Activated CD8-positive, alpha-beta T cell treated with anti-CD3 and anti-CD28 coated beads, Interleukin-2, amount 10 ng/mL, durations not matched to agents 7 days and 5 days (primary cell): ENCODE results near the gene LSM4. TPM values are rescaled to one million over a fixed set of nuclear protein-coding genes. Genes with fewer than 3 reads are reported as not detected.
A peak's percentile ranks its signal among the peaks of the same experiment; 100 is the strongest.

Source experiments
- ATAC-seq: fragments of 150-1000 bp; cut with Tn5 transposase; one replicate; pipeline ENCODE4 v1.10.0; 2021; ENCODE audit warnings: moderate library complexity
- CTCF ChIA-PET: fragments of 350-600 bp; sonication (Branson Sonifier 250); formaldehyde crosslinking; loops from one replicate; lab custom pipeline; 2021; ENCODE audit warnings: antibody characterized with exemption; lab: Charles Lee
- POLR2A ChIA-PET: fragments of 350-600 bp; sonication (Branson Sonifier 250); formaldehyde crosslinking; loops from one replicate; lab custom pipeline; 2021; ENCODE audit warnings: antibody characterized with exemption; lab: Charles Lee
- DNase-seq: peaks from one replicate; pipeline ENCODE4 v3.0.0-alpha.2; 2020
- H3K27ac Mint-ChIP-seq: one replicate; pipeline ENCODE4 v1.8.0; 2021; ENCODE audit warnings: mild to moderate bottlenecking, mixed read lengths
- H3K27me3 Mint-ChIP-seq: one replicate; pipeline ENCODE4 v1.8.0; 2021; ENCODE audit warnings: low read depth, mixed read lengths
- H3K36me3 Mint-ChIP-seq: one replicate; pipeline ENCODE4 v1.8.0; 2021; ENCODE audit warnings: low read depth, mixed read lengths
- H3K4me1 Mint-ChIP-seq: one replicate; pipeline ENCODE4 v1.8.0; 2021; ENCODE audit warnings: low read depth, mixed read lengths
- H3K4me3 Mint-ChIP-seq: one replicate; pipeline ENCODE4 v1.8.0; 2021; ENCODE audit warnings: mild to moderate bottlenecking, mixed read lengths
- H3K9me3 Mint-ChIP-seq: one replicate; pipeline ENCODE4 v1.8.0; 2022; ENCODE audit warnings: mixed read lengths; ENCODE audit not compliant: insufficient read depth
- total RNA-seq, 2 experiments: library from RNA; stranded (reverse); gene quantifications; one replicate each; pipeline ENCODE4 v1.2.3, GENCODE V29; 2021

Gene LSM4
- total RNA-seq, 2 experiments from 2014 or later: 199 to 215 TPM

GRCh38 chr19:18304208-18304457, 18.7 kb downstream of the LSM4 start:
- CTCF ChIA-PET: interaction anchor here (0.9 to 7.6 kb wide), 9 partner anchors 12 to 84 kb away, joined by 3 to 255 read pairs (median 10); partner anchors contain the start of genes JUND and LSM4
- Mint-ChIP-seq H3K4me3 (peak overlapping the region; percentile 99), H3K4me1 (peaks cover 49% of the 10 kb centered on the region), H3K36me3 (peaks cover 51% of the 10 kb centered on the region), H3K27me3 (no peaks in the 10 kb centered on the region), H3K27ac (peak overlapping the region; percentile 94), H3K9me3 (no peaks in the 10 kb centered on the region)
- DNase-seq: no peak
- POLR2A ChIA-PET: interaction anchor here (0.9 to 10.5 kb wide), 9 partner anchors 9 to 109 kb away, joined by 3 to 513 read pairs (median 18); partner anchors contain the start of genes JUND and LSM4
- peak; percentile 7 for ATAC-seq

GRCh38 chr19:18301718-18302111, 21.2 kb downstream of the LSM4 start:
- POLR2A ChIA-PET: interaction anchor here (0.9 to 10.5 kb wide), 4 partner anchors 10 to 22 kb away, joined by 3 to 513 read pairs (median 118); partner anchors contain the start of genes JUND and LSM4
- Mint-ChIP-seq H3K36me3 (peaks cover 42% of the 10 kb centered on the region), H3K27me3 (no peaks in the 10 kb centered on the region), H3K9me3 (no peaks in the 10 kb centered on the region), H3K4me3 (peak overlapping the region; percentile 15), H3K4me1 (peaks cover 48% of the 10 kb centered on the region), H3K27ac (peak overlapping the region; percentile 52)
- DNase-seq: no peak
- CTCF ChIA-PET: interaction anchor here (0.7 to 7.6 kb wide), 4 partner anchors 10 to 21 kb away, joined by 3 to 255 read pairs (median 28); partner anchors contain the start of genes JUND and LSM4
- ATAC-seq: no peak

- H3K27me3 Mint-ChIP-seq: no peaks in the 10 kb centered on the region
- peaks cover 40% of the 10 kb centered on the region for H3K36me3 Mint-ChIP-seq
- ChIA-PET CTCF (interaction anchor here (4.9 to 7.6 kb wide), 2 partner anchors 10 to 21 kb away, joined by 52 to 255 read pairs; partner anchors contain the start of gene JUND), POLR2A (interaction anchor here (5.4 to 10.5 kb wide), 3 partner anchors 10 to 22 kb away, joined by 80 to 513 read pairs (median 157); partner anchors contain the start of genes JUND and LSM4)
- peak overlapping the region; percentile 15 for H3K4me3 Mint-ChIP-seq
- DNase-seq (no peak), ATAC-seq (no peak)
- H3K27ac Mint-ChIP-seq: peak overlapping the region; percentile 57
- H3K4me1 Mint-ChIP-seq: peaks cover 46% of the 10 kb centered on the region
- H3K9me3 Mint-ChIP-seq: no peaks in the 10 kb centered on the region
Measured at GRCh38 chr19:18300930-18301717, 21.8 kb downstream of the LSM4 start.

GRCh38 chr19:18299654-18300053, 23.2 kb downstream of the LSM4 start:
- Mint-ChIP-seq H3K9me3 (no peaks in the 10 kb centered on the region), H3K36me3 (peaks cover 35% of the 10 kb centered on the region), H3K4me3 (no peak overlapping the region), H3K4me1 (peaks cover 45% of the 10 kb centered on the region), H3K27ac (no peak overlapping the region), H3K27me3 (no peaks in the 10 kb centered on the region)
- POLR2A ChIA-PET: interaction anchor here (0.6 to 10.5 kb wide), 2 partner anchors 15 to 20 kb away, joined by 3 to 513 read pairs; partner anchors contain the start of gene JUND
- no peak for DNase-seq
- CTCF ChIA-PET: interaction anchor here (1.3 to 7.6 kb wide), 2 partner anchors 19 to 23 kb away, joined by 4 to 255 read pairs; partner anchors contain the start of genes JUND and LSM4
- no peak for ATAC-seq

- peaks cover 28% of the 10 kb centered on the region for H3K36me3 Mint-ChIP-seq
- H3K9me3 Mint-ChIP-seq: no peaks in the 10 kb centered on the region
- H3K4me3 Mint-ChIP-seq: no peak overlapping the region
- no peak for DNase-seq
- CTCF ChIA-PET: interaction anchor here (1.9 to 7.6 kb wide), 2 partner anchors 17 to 18 kb away, joined by 6 to 255 read pairs; partner anchors contain the start of gene JUND
- peak overlapping the region; percentile 57 for H3K27ac Mint-ChIP-seq
- no peak for ATAC-seq
- H3K4me1 Mint-ChIP-seq: peaks cover 54% of the 10 kb centered on the region
- no peaks in the 10 kb centered on the region for H3K27me3 Mint-ChIP-seq
- POLR2A ChIA-PET: interaction anchor here (10.5 kb wide), 1 partner anchor 19 kb away, joined by 513 read pairs; the partner anchor contains the start of gene JUND
Measured at GRCh38 chr19:18298601-18299000, 24.3 kb downstream of the LSM4 start.

GRCh38 chr19:18297308-18297707, 25.6 kb downstream of the LSM4 start:
- no peak for DNase-seq
- H3K36me3 Mint-ChIP-seq: peaks cover 27% of the 10 kb centered on the region
- ChIA-PET POLR2A (interaction anchor here (1.0 to 10.5 kb wide), 2 partner anchors 18 to 25 kb away, joined by 6 to 513 read pairs; partner anchors contain the start of genes JUND and LSM4), CTCF (interaction anchor here (1.9 to 2.7 kb wide), 2 partner anchors 16 to 18 kb away, joined by 6 to 17 read pairs; partner anchors contain the start of gene JUND)
- H3K27ac Mint-ChIP-seq: peak overlapping the region; percentile 65
- no peak for ATAC-seq
- H3K4me1 Mint-ChIP-seq: peaks cover 54% of the 10 kb centered on the region
- no peaks in the 10 kb centered on the region for H3K27me3 Mint-ChIP-seq
- H3K9me3 Mint-ChIP-seq: no peaks in the 10 kb centered on the region
- H3K4me3 Mint-ChIP-seq: no peak overlapping the region

- ChIA-PET POLR2A (interaction anchor here (6.6 to 6.9 kb wide), 2 partner anchors 8 to 15 kb away, joined by 157 to 520 read pairs; partner anchors contain the start of gene JUND), CTCF (no interaction called here)
- H3K9me3 Mint-ChIP-seq: no peaks in the 10 kb centered on the region
- H3K36me3 Mint-ChIP-seq: peaks cover 29% of the 10 kb centered on the region
- peak overlapping the region; percentile 93 for H3K27ac Mint-ChIP-seq
- H3K4me3 Mint-ChIP-seq: no peak overlapping the region
- no peaks in the 10 kb centered on the region for H3K27me3 Mint-ChIP-seq
- no peak for ATAC-seq
- no peak for DNase-seq
- peaks cover 60% of the 10 kb centered on the region for H3K4me1 Mint-ChIP-seq
Measured at GRCh38 chr19:18295034-18295451, 27.8 kb downstream of the LSM4 start.

GRCh38 chr19:18294467-18294864, 28.4 kb downstream of the LSM4 start:
- DNase-seq (peak; percentile 96), ATAC-seq (peak; percentile 54)
- H3K4me3 Mint-ChIP-seq: peak overlapping the region; percentile 89
- POLR2A ChIA-PET: interaction anchor here (6.6 to 6.9 kb wide), 2 partner anchors 9 to 14 kb away, joined by 157 to 520 read pairs; partner anchors contain the start of gene JUND
- no peaks in the 10 kb centered on the region for H3K27me3 Mint-ChIP-seq
- H3K36me3 Mint-ChIP-seq: peaks cover 30% of the 10 kb centered on the region
- CTCF ChIA-PET: interaction anchor here (6.6 kb wide), 1 partner anchor 15 kb away, joined by 159 read pairs; the partner anchor contains the start of gene JUND
- peaks cover 66% of the 10 kb centered on the region for H3K4me1 Mint-ChIP-seq
- H3K27ac Mint-ChIP-seq: peak overlapping the region; percentile 93
- H3K9me3 Mint-ChIP-seq: no peaks in the 10 kb centered on the region

GRCh38 chr19:18293642-18294466, 29.0 kb downstream of the LSM4 start:
- H3K4me1 Mint-ChIP-seq: peaks cover 67% of the 10 kb centered on the region

GRCh38 chr19:18292810-18293641, 29.9 kb downstream of the LSM4 start:
- peak overlapping the region; percentile 93 for H3K27ac Mint-ChIP-seq
- CTCF ChIA-PET: interaction anchor here (1.0 to 6.6 kb wide), 10 partner anchors 8 to 36 kb away, joined by 3 to 159 read pairs (median 4); partner anchors contain the start of genes JUND and LSM4

More at GRCh38 chr19:18293642-18294466, 29.0 kb downstream of the LSM4 start:
- ChIA-PET POLR2A (interaction anchor here (0.7 to 6.9 kb wide), 6 partner anchors 10 to 172 kb away, joined by 3 to 520 read pairs (median 37); partner anchors contain the start of genes JUND and LSM4), CTCF (interaction anchor here (1.1 to 6.6 kb wide), 8 partner anchors 9 to 35 kb away, joined by 3 to 159 read pairs (median 6); partner anchors contain the start of genes JUND and LSM4)
- Mint-ChIP-seq H3K27ac (peak overlapping the region; percentile 93), H3K9me3 (no peaks in the 10 kb centered on the region), H3K36me3 (peaks cover 30% of the 10 kb centered on the region), H3K27me3 (no peaks in the 10 kb centered on the region), H3K4me3 (peak overlapping the region; percentile 89)
- DNase-seq (no peak), ATAC-seq (no peak)

More at GRCh38 chr19:18292810-18293641, 29.9 kb downstream of the LSM4 start:
- peaks cover 30% of the 10 kb centered on the region for H3K36me3 Mint-ChIP-seq
- DNase-seq: peak; percentile 74
- peak overlapping the region; percentile 89 for H3K4me3 Mint-ChIP-seq
- POLR2A ChIA-PET: interaction anchor here (0.7 to 6.9 kb wide), 12 partner anchors 10 to 171 kb away, joined by 3 to 520 read pairs (median 6); partner anchors contain the start of genes IQCN, JUND and LSM4
- H3K27me3 Mint-ChIP-seq: no peaks in the 10 kb centered on the region
- ATAC-seq: peak; percentile 1
- no peaks in the 10 kb centered on the region for H3K9me3 Mint-ChIP-seq
- peaks cover 69% of the 10 kb centered on the region for H3K4me1 Mint-ChIP-seq
